ENCODE measurements around the gene ANTKMT.
"Not testable (repeated sequence)": the region's sequence is repeated elsewhere in the genome, so short reads cannot be mapped to it uniquely, and the experiment has no call there.

The ANTKMT gene

GRCh38 chr16:751152-752006 lies 30.4 kb downstream of the ANTKMT start:
- Histone ChIP-seq H2AFZ (ENCODE audit: low read depth, low read length, severe bottlenecking) (no peak overlapping the region), H3K9ac (ENCODE audit: low read length) (no peak overlapping the region), H3K27ac (ENCODE audit: low read depth, low read length) (no peak overlapping the region), H3K4me3 (ENCODE audit: insufficient read depth, low read length, poor library complexity, severe bottlenecking) (no peak overlapping the region), H3K79me2 (ENCODE audit: insufficient read depth, low read length) (no peaks in the 10 kb centered on the region), H3F3A (ENCODE audit: insufficient read depth) (no peaks in the 10 kb centered on the region), H3K27me3 (ENCODE audit: low read length) (no peaks in the 10 kb centered on the region), H4K20me1 (ENCODE audit: low read depth, low read length) (no peaks in the 10 kb centered on the region), H3K9me2 (replicated peaks; ENCODE audit: insufficient read depth, low read length) (no peaks in the 10 kb centered on the region), H3K36me3 (ENCODE audit: low read length) (no peaks in the 10 kb centered on the region), H3K9me3 (ENCODE audit: insufficient read depth, low read length) (no peaks in the 10 kb centered on the region), H3K4me2 (ENCODE audit: low read depth, low read length, poor library complexity, severe bottlenecking) (no peak overlapping the region)
- TF ChIP-seq CTCF (IDR thresholded peaks at IDR 0.05; ENCODE audit: insufficient read depth, low read length, poor library complexity, severe bottlenecking) (no peak), EZH2phosphoT487 (conservative IDR thresholded peaks at IDR 0.05; ENCODE audit: low read length) (no peak)

- Histone ChIP-seq H3K9me2 (replicated peaks; ENCODE audit: insufficient read depth, low read length) (no peaks in the 10 kb centered on the region), H3K79me2 (ENCODE audit: insufficient read depth, low read length) (no peaks in the 10 kb centered on the region), H3K4me3 (ENCODE audit: insufficient read depth, low read length, poor library complexity, severe bottlenecking) (no peak overlapping the region), H4K20me1 (ENCODE audit: low read depth, low read length) (no peaks in the 10 kb centered on the region), H3K27ac (ENCODE audit: low read depth, low read length) (no peak overlapping the region), H2AFZ (ENCODE audit: low read depth, low read length, severe bottlenecking) (no peak overlapping the region), H3K36me3 (ENCODE audit: low read length) (no peaks in the 10 kb centered on the region), H3K9me3 (ENCODE audit: insufficient read depth, low read length) (no peaks in the 10 kb centered on the region), H3K27me3 (ENCODE audit: low read length) (no peaks in the 10 kb centered on the region), H3K9ac (ENCODE audit: low read length) (no peak overlapping the region), H3F3A (ENCODE audit: insufficient read depth) (no peaks in the 10 kb centered on the region), H3K4me2 (ENCODE audit: low read depth, low read length, poor library complexity, severe bottlenecking) (no peak overlapping the region)
- no peak for TF ChIP-seq CTCF (IDR thresholded peaks at IDR 0.05; ENCODE audit: insufficient read depth, low read length, poor library complexity, severe bottlenecking)
- TF ChIP-seq EZH2phosphoT487 (conservative IDR thresholded peaks at IDR 0.05; ENCODE audit: low read length) = no peak
These were observed 31.0 kb downstream of the ANTKMT start for GRCh38 chr16:752007-752312.

- not testable (repeated sequence) for H3K36me3 ChIP-seq (ENCODE audit: low read length); H3F3A ChIP-seq (ENCODE audit: insufficient read depth)
These were observed 33.2 kb downstream of the ANTKMT start for GRCh38 chr16:754121-754607.

GRCh38 chr16:754656-755055 lies 33.7 kb downstream of the ANTKMT start:
- no peaks in the 10 kb centered on the region for H3K27me3 ChIP-seq (ENCODE audit: low read length)
- H3K36me3 ChIP-seq (ENCODE audit: low read length) = no peaks in the 10 kb centered on the region
- no peak overlapping the region for H3K9ac ChIP-seq (ENCODE audit: low read length)
- no peaks in the 10 kb centered on the region for H3K9me3 ChIP-seq (ENCODE audit: insufficient read depth, low read length)
- H3K4me3 ChIP-seq (ENCODE audit: insufficient read depth, low read length, poor library complexity, severe bottlenecking) = no peak overlapping the region
- no peaks in the 10 kb centered on the region for H4K20me1 ChIP-seq (ENCODE audit: low read depth, low read length)
- TF ChIP-seq CTCF (IDR thresholded peaks at IDR 0.05; ENCODE audit: insufficient read depth, low read length, poor library complexity, severe bottlenecking) = no peak
- no peak for TF ChIP-seq EZH2phosphoT487 (conservative IDR thresholded peaks at IDR 0.05; ENCODE audit: low read length)
- no peaks in the 10 kb centered on the region for H3F3A ChIP-seq (ENCODE audit: insufficient read depth)
- no peaks in the 10 kb centered on the region for H3K9me2 ChIP-seq (replicated peaks; ENCODE audit: insufficient read depth, low read length)
- H3K4me2 ChIP-seq (ENCODE audit: low read depth, low read length, poor library complexity, severe bottlenecking) = no peak overlapping the region
- H3K27ac ChIP-seq (ENCODE audit: low read depth, low read length) = no peak overlapping the region
- H2AFZ ChIP-seq (ENCODE audit: low read depth, low read length, severe bottlenecking) = no peak overlapping the region
- no peaks in the 10 kb centered on the region for H3K79me2 ChIP-seq (ENCODE audit: insufficient read depth, low read length)

More at GRCh38 chr16:754121-754607, 33.2 kb downstream of the ANTKMT start:
- not testable (repeated sequence) for H3K4me2 ChIP-seq (ENCODE audit: low read depth, low read length, poor library complexity, severe bottlenecking); H2AFZ ChIP-seq (ENCODE audit: low read depth, low read length, severe bottlenecking); H3K27me3 ChIP-seq (ENCODE audit: low read length); H3K4me3 ChIP-seq (ENCODE audit: insufficient read depth, low read length, poor library complexity, severe bottlenecking); H4K20me1 ChIP-seq (ENCODE audit: low read depth, low read length); H3K9ac ChIP-seq (ENCODE audit: low read length); H3K79me2 ChIP-seq (ENCODE audit: insufficient read depth, low read length); H3K9me2 ChIP-seq (replicated peaks; ENCODE audit: insufficient read depth, low read length); H3K9me3 ChIP-seq (ENCODE audit: insufficient read depth, low read length); H3K27ac ChIP-seq (ENCODE audit: low read depth, low read length)

Data from SU-DHL-6 (cell line).